ENCODE data around the gene RPS6KA3. TPM values are rescaled to one million over a fixed set of nuclear protein-coding genes. Genes with fewer than 3 reads are reported as not detected.
A peak's percentile ranks its signal among the peaks of the same experiment; 100 is the strongest.
"Not testable (repeated sequence)": the region's sequence is repeated elsewhere in the genome, so short reads cannot be mapped to it uniquely, and the experiment has no call there.

Gene RPS6KA3
- total RNA-seq, 1 donor from 2014 or later, result 9.0 TPM

DNA sequence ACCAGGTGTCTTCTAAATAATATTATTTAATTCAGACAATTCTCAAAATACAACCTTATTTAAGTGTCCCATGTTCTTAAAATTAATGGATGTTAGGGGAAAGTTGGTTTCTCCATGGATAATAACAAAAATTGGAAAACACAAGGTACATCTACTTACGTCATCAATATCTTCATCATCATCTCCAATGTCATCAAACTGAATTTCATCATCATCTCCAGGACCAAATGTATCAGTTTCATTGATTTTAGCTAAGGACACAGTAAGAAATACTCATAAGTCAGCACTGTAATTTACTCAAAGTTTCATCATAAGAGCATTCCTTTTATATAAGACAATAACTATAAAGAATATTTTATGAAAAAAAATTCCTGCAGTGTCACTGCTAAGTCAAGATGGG is 136.4 kb downstream of the RPS6KA3 start:
- Mint-ChIP-seq H3K36me3 (ENCODE audit: unreplicated experiment) (no peaks in the 10 kb centered on the region), H3K4me3 (ENCODE audit: unreplicated experiment) (no peak overlapping the region), H3K27me3 (ENCODE audit: unreplicated experiment) (no peaks in the 10 kb centered on the region), H3K9me3 (ENCODE audit: unreplicated experiment) (no peaks in the 10 kb centered on the region), H3K4me1 (ENCODE audit: low read depth, unreplicated experiment) (no peaks in the 10 kb centered on the region), H3K27ac (ENCODE audit: unreplicated experiment) (no peak overlapping the region)
- TF ChIP-seq, protein P1, sequence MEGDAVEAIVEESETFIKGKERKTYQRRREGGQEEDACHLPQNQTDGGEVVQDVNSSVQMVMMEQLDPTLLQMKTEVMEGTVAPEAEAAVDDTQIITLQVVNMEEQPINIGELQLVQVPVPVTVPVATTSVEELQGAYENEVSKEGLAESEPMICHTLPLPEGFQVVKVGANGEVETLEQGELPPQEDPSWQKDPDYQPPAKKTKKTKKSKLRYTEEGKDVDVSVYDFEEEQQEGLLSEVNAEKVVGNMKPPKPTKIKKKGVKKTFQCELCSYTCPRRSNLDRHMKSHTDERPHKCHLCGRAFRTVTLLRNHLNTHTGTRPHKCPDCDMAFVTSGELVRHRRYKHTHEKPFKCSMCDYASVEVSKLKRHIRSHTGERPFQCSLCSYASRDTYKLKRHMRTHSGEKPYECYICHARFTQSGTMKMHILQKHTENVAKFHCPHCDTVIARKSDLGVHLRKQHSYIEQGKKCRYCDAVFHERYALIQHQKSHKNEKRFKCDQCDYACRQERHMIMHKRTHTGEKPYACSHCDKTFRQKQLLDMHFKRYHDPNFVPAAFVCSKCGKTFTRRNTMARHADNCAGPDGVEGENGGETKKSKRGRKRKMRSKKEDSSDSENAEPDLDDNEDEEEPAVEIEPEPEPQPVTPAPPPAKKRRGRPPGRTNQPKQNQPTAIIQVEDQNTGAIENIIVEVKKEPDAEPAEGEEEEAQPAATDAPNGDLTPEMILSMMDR (IDR thresholded peaks at IDR 0.05; ENCODE audit: partially characterized antibody, unreplicated experiment), result no peak
- DNase-seq, result no peak

- TF ChIP-seq, protein P1 (IDR thresholded peaks at IDR 0.05; ENCODE audit: partially characterized antibody, unreplicated experiment), result no peak
- Mint-ChIP-seq H3K4me3 (ENCODE audit: unreplicated experiment) (no peak overlapping the region), H3K36me3 (ENCODE audit: unreplicated experiment) (no peaks in the 10 kb centered on the region), H3K27ac (ENCODE audit: unreplicated experiment) (no peak overlapping the region), H3K27me3 (ENCODE audit: unreplicated experiment) (no peaks in the 10 kb centered on the region), H3K9me3 (ENCODE audit: unreplicated experiment) (no peaks in the 10 kb centered on the region), H3K4me1 (ENCODE audit: low read depth, unreplicated experiment) (no peaks in the 10 kb centered on the region)
- DNase-seq, result no peak
Observed at GRCh38 chrX:20129547-20129946, 137.2 kb downstream of the RPS6KA3 start.

GRCh38 chrX:20128670-20129069 is 138.0 kb downstream of the RPS6KA3 start:
- no peaks in the 10 kb centered on the region for H3K36me3 Mint-ChIP-seq (ENCODE audit: unreplicated experiment)
- no peak overlapping the region for H3K27ac Mint-ChIP-seq (ENCODE audit: unreplicated experiment)

GRCh38 chrX:20127440-20127839 is 139.3 kb downstream of the RPS6KA3 start:
- not testable (repeated sequence) for H3K36me3 Mint-ChIP-seq (ENCODE audit: unreplicated experiment); H3K27me3 Mint-ChIP-seq (ENCODE audit: unreplicated experiment); H3K4me3 Mint-ChIP-seq (ENCODE audit: unreplicated experiment); H3K9me3 Mint-ChIP-seq (ENCODE audit: unreplicated experiment); H3K27ac Mint-ChIP-seq (ENCODE audit: unreplicated experiment); H3K4me1 Mint-ChIP-seq (ENCODE audit: low read depth, unreplicated experiment); DNase-seq
- TF ChIP-seq, protein P1 (IDR thresholded peaks at IDR 0.05; ENCODE audit: partially characterized antibody, unreplicated experiment), result peak; percentile 24

More at GRCh38 chrX:20128670-20129069, 138.0 kb downstream of the RPS6KA3 start:
- H3K4me1 Mint-ChIP-seq (ENCODE audit: low read depth, unreplicated experiment), result no peaks in the 10 kb centered on the region
- no peaks in the 10 kb centered on the region for H3K9me3 Mint-ChIP-seq (ENCODE audit: unreplicated experiment)
- TF ChIP-seq, protein P1 (IDR thresholded peaks at IDR 0.05; ENCODE audit: partially characterized antibody, unreplicated experiment), result no peak
- no peak for DNase-seq
- H3K27me3 Mint-ChIP-seq (ENCODE audit: unreplicated experiment), result no peaks in the 10 kb centered on the region
- H3K4me3 Mint-ChIP-seq (ENCODE audit: unreplicated experiment), result no peak overlapping the region

DNA sequence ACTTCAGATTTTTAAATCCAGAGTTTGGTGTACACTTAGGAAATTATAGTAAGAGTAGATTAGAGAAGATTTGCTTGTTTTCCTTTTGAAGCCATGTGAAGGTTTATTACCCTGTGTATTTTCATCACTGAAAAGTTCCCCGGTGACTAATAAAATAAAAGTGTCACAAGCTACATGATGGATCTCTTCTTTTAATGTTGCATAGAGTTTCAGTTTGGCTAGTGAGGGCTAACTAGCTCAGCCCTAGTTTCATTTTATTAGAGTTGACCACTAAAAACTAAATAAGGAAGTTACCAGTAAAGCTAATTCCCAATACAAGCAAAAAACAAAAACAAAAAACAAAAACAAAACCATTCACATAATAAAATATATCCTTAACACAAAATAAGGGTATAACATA is 139.9 kb downstream of the RPS6KA3 start:
- H3K27ac Mint-ChIP-seq (ENCODE audit: unreplicated experiment); H3K27me3 Mint-ChIP-seq (ENCODE audit: unreplicated experiment); H3K36me3 Mint-ChIP-seq (ENCODE audit: unreplicated experiment); H3K9me3 Mint-ChIP-seq (ENCODE audit: unreplicated experiment); H3K4me1 Mint-ChIP-seq (ENCODE audit: low read depth, unreplicated experiment); H3K4me3 Mint-ChIP-seq (ENCODE audit: unreplicated experiment); DNase-seq: not testable (repeated sequence)

DNA sequence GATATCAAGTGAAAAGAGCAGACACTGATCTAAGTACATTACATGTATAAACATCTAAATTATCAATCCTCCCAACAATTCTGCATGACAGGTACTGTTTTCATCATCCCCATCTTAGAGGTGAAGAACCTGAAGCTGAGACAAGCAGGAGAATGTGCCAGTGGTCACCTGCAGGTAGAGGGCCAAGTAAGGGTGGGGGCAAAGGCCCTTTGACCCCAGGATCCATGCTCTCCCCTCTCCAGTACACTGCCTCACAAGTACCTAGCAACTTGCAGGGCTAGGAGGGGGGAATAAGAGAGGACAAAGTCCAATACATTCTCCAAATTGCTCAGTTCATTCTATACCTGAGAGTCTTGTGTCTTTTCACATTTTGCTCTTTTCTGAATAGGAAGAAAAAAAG is 141.7 kb downstream of the RPS6KA3 start:
- H3K36me3 Mint-ChIP-seq (ENCODE audit: unreplicated experiment), result no peaks in the 10 kb centered on the region
- H3K27me3 Mint-ChIP-seq (ENCODE audit: unreplicated experiment), result no peaks in the 10 kb centered on the region
- no peaks in the 10 kb centered on the region for H3K4me1 Mint-ChIP-seq (ENCODE audit: low read depth, unreplicated experiment)
- TF ChIP-seq, protein P1 (IDR thresholded peaks at IDR 0.05; ENCODE audit: partially characterized antibody, unreplicated experiment), result no peak
- DNase-seq, result no peak
- no peak overlapping the region for H3K27ac Mint-ChIP-seq (ENCODE audit: unreplicated experiment)
- no peaks in the 10 kb centered on the region for H3K9me3 Mint-ChIP-seq (ENCODE audit: unreplicated experiment)
- no peak overlapping the region for H3K4me3 Mint-ChIP-seq (ENCODE audit: unreplicated experiment)

Data from glutamatergic neuron (in vitro differentiated cells).